Trophoblast cell (in vitro differentiated cells and primary cell): ENCODE results near the gene ASAP2.
A peak's percentile ranks its signal among the peaks of the same experiment; 100 is the strongest.

Experiments
- DNase-seq, 2 donors: peaks; one replicate each; pipeline ENCODE4 v3.0.0-alpha.2; 2016
- H2AFZ ChIP-seq: 2 replicates; pipeline ENCODE4 v1.6.1; 2013; ENCODE audit warnings: low read length, moderate library complexity, mild to moderate bottlenecking; ENCODE audit not compliant: insufficient read depth, poor library complexity
- H2AK5ac ChIP-seq: 2 replicates; pipeline ENCODE4 v1.6.1; 2013; ENCODE audit warnings: mild to moderate bottlenecking, low read length
- H2BK120ac ChIP-seq: 2 replicates; pipeline ENCODE4 v1.6.1; 2013; ENCODE audit warnings: low read length, mild to moderate bottlenecking, moderate library complexity; ENCODE audit not compliant: insufficient read depth, poor library complexity
- H2BK12ac ChIP-seq: 2 replicates; pipeline ENCODE4 v1.6.1; 2013; ENCODE audit warnings: mild to moderate bottlenecking, low read length, moderate library complexity
- H2BK5ac ChIP-seq: 2 replicates; pipeline ENCODE4 v1.6.1; 2013; ENCODE audit warnings: low read length, low read depth, moderate library complexity, mild to moderate bottlenecking; ENCODE audit not compliant: poor library complexity
- H3K14ac ChIP-seq: 2 replicates; pipeline ENCODE4 v1.6.1; 2013; ENCODE audit warnings: mild to moderate bottlenecking, low read length
- H3K18ac ChIP-seq: 2 replicates; pipeline ENCODE4 v1.6.1; 2013; ENCODE audit warnings: mild to moderate bottlenecking, low read length
- H3K23ac ChIP-seq: 2 replicates; pipeline ENCODE4 v1.6.1; 2013; ENCODE audit warnings: low read length
- H3K27ac ChIP-seq: 2 replicates; pipeline ENCODE4 v1.5.1; 2013; ENCODE audit warnings: low read depth, mild to moderate bottlenecking, inconsistent platforms, low read length, moderate library complexity
- H3K27me3 ChIP-seq: 2 replicates; pipeline ENCODE4 v1.6.1; 2013; ENCODE audit warnings: inconsistent platforms, mild to moderate bottlenecking, low read length, moderate library complexity; ENCODE audit not compliant: insufficient read depth
- H3K36me3 ChIP-seq, 2 experiments: 1 replicate in 1 of 2; 2 replicates in 1 of 2; pipeline ENCODE4 v1.6.1; 2013; ENCODE audit warnings: low read length in 2 of 2, mild to moderate bottlenecking in 2 of 2, moderate library complexity in 1 of 2; ENCODE audit not compliant: insufficient read depth in 2 of 2, control insufficient read depth in 1 of 2
- H3K4ac ChIP-seq: 2 replicates; pipeline ENCODE4 v1.6.1; 2013; ENCODE audit warnings: low read depth, mild to moderate bottlenecking, low read length, moderate library complexity
- H3K4me1 ChIP-seq, 2 experiments: 1 replicate in 1 of 2; 2 replicates in 1 of 2; pipeline ENCODE4 v1.6.1; 2013; ENCODE audit warnings: low read length in 2 of 2, mild to moderate bottlenecking in 2 of 2, moderate library complexity in 1 of 2; ENCODE audit not compliant: insufficient read depth in 2 of 2, control insufficient read depth in 1 of 2
- H3K4me2 ChIP-seq: 2 replicates; pipeline ENCODE4 v1.6.1; 2013; ENCODE audit warnings: inconsistent platforms, mild to moderate bottlenecking, low read length, moderate library complexity
- H3K4me3 ChIP-seq: 2 replicates; pipeline ENCODE4 v1.5.1; 2013; ENCODE audit warnings: mild to moderate bottlenecking, low read depth, low read length, inconsistent platforms
- H3K79me1 ChIP-seq: one replicate; pipeline ENCODE4 v1.6.1; 2013; ENCODE audit warnings: low read length
- H3K79me2 ChIP-seq: 2 replicates; pipeline ENCODE4 v1.6.1; 2013; ENCODE audit warnings: low read length, mild to moderate bottlenecking; ENCODE audit not compliant: control insufficient read depth, insufficient read depth, poor library complexity
- H3K9ac ChIP-seq: 2 replicates; pipeline ENCODE4 v1.6.1; 2013; ENCODE audit warnings: mild to moderate bottlenecking, low read length
- H3K9me3 ChIP-seq: 2 replicates; pipeline ENCODE4 v1.6.1; 2013; ENCODE audit warnings: low read depth, mild to moderate bottlenecking, control low read depth, inconsistent platforms, low read length; ENCODE audit not compliant: insufficient read depth
- H4K12ac ChIP-seq: 2 replicates; pipeline ENCODE4 v1.6.1; 2013; ENCODE audit warnings: low read depth, mild to moderate bottlenecking, low read length, moderate library complexity
- H4K8ac ChIP-seq: 2 replicates; pipeline ENCODE4 v1.6.1; 2013; ENCODE audit warnings: low read depth, mild to moderate bottlenecking, low read length, moderate library complexity
- H4K91ac ChIP-seq: one replicate; pipeline ENCODE4 v1.6.1; 2013; ENCODE audit warnings: low read depth, mild to moderate bottlenecking, low read length, moderate library complexity
- WGBS: extraction: QIAGEN DNeasy Blood & Tissue Kit; methylation state at CpG from one replicate; pipeline ENCODE4 v1.1.7; 2013; ENCODE audit warnings: missing lambda C conversion rate; ENCODE audit not compliant: insufficient read length, insufficient coverage; ENCODE audit errors: extremely low coverage; 5-methylcytosine and 5-hydroxymethylcytosine counted together

The ASAP2 gene

GRCh38 chr2:9219027-9219445, 12.4 kb downstream of the ASAP2 start:
- no peaks in the 10 kb centered on the region for H3K79me2 ChIP-seq
- H3K4ac ChIP-seq = no peak overlapping the region
- no peaks in the 10 kb centered on the region for H3K79me1 ChIP-seq
- no peak overlapping the region for H3K9ac ChIP-seq
- no peak overlapping the region for H3K4me2 ChIP-seq
- no peak overlapping the region for H3K4me3 ChIP-seq
- no peak for DNase-seq
- H3K4me1 ChIP-seq = peaks cover 2% of the 10 kb centered on the region in 2 experiments
- no peak overlapping the region for H4K91ac ChIP-seq
- H4K12ac ChIP-seq = no peak overlapping the region
- H2AK5ac ChIP-seq = no peak overlapping the region
- H3K36me3 ChIP-seq = peaks cover 0 to 5% of the 10 kb centered on the region in 2 experiments
- H2BK12ac ChIP-seq = no peak overlapping the region
- H3K23ac ChIP-seq = peak overlapping the region; percentile 8
- H3K27me3 ChIP-seq = no peaks in the 10 kb centered on the region
- H2BK120ac ChIP-seq = no peak overlapping the region
- H2AFZ ChIP-seq = no peak overlapping the region
- H3K27ac ChIP-seq = no peak overlapping the region
- no peak overlapping the region for H4K8ac ChIP-seq
- H3K9me3 ChIP-seq = no peaks in the 10 kb centered on the region
- H2BK5ac ChIP-seq = no peak overlapping the region
- no CpG with 5 or more reads among the region's 4 CpGs for WGBS
- H3K14ac ChIP-seq = no peak overlapping the region
- no peak overlapping the region for H3K18ac ChIP-seq

DNA sequence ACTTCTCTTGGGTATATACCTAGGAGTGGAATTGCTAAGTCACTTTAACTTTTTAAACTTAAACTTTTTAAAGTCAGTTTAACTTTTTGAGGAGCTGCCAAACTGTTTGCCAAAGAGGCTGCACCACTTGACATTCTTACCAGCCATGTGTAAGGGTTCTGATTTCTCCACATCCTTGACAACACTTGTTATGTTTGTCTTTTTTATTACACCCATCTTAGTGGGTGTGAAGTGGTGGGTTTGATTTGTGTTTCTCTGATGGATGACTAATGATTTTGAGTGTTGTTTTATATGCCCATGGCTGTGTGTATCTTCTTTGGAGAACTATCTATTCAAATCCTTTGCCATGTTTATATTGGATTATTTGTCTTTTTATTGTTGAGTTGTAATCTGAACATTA, 13.6 kb downstream of the ASAP2 start:
- H2BK120ac ChIP-seq = no peak overlapping the region
- no peak overlapping the region for H3K18ac ChIP-seq
- no peak overlapping the region for H3K27ac ChIP-seq
- H3K9me3 ChIP-seq = no peaks in the 10 kb centered on the region
- no peak overlapping the region for H3K4me2 ChIP-seq
- no peak overlapping the region for H2AK5ac ChIP-seq
- peaks cover 2% of the 10 kb centered on the region in 2 experiments for H3K4me1 ChIP-seq
- H3K36me3 ChIP-seq = peaks cover 0 to 5% of the 10 kb centered on the region in 2 experiments
- no peak overlapping the region for H3K14ac ChIP-seq
- no peak for DNase-seq
- no peak overlapping the region for H2BK5ac ChIP-seq
- no peak overlapping the region for H4K91ac ChIP-seq
- no peak overlapping the region for H3K9ac ChIP-seq
- H4K8ac ChIP-seq = no peak overlapping the region
- H3K23ac ChIP-seq = no peak overlapping the region
- H3K4me3 ChIP-seq = no peak overlapping the region
- H3K4ac ChIP-seq = no peak overlapping the region
- no peak overlapping the region for H2AFZ ChIP-seq
- H3K79me2 ChIP-seq = no peaks in the 10 kb centered on the region
- H3K79me1 ChIP-seq = no peaks in the 10 kb centered on the region
- no peak overlapping the region for H2BK12ac ChIP-seq
- no peak overlapping the region for H4K12ac ChIP-seq
- H3K27me3 ChIP-seq = no peaks in the 10 kb centered on the region

- Histone ChIP-seq H3K14ac (no peak overlapping the region), H3K27me3 (no peaks in the 10 kb centered on the region), H2BK5ac (no peak overlapping the region), H3K79me2 (no peaks in the 10 kb centered on the region), H3K27ac (no peak overlapping the region), H2AK5ac (no peak overlapping the region), H2BK120ac (no peak overlapping the region), H2BK12ac (no peak overlapping the region), H4K12ac (no peak overlapping the region), H3K18ac (no peak overlapping the region), H3K9ac (no peak overlapping the region), H3K23ac (no peak overlapping the region), H4K91ac (no peak overlapping the region), H3K4me3 (no peak overlapping the region), H3K36me3 (peaks cover 0 to 8% of the 10 kb centered on the region in 2 experiments), H3K4me1 (peaks cover 7 to 8% of the 10 kb centered on the region in 2 experiments), H2AFZ (no peak overlapping the region), H3K4ac (no peak overlapping the region), H4K8ac (no peak overlapping the region), H3K4me2 (no peak overlapping the region), H3K79me1 (no peaks in the 10 kb centered on the region), H3K9me3 (no peaks in the 10 kb centered on the region)
- WGBS = no CpG with 5 or more reads among the region's 1 CpG
- DNase-seq = no peak
These were observed 14.6 kb downstream of the ASAP2 start for GRCh38 chr2:9221223-9221622.

GRCh38 chr2:9222239-9222892, 15.8 kb downstream of the ASAP2 start:
- Histone ChIP-seq H3K79me2 (no peaks in the 10 kb centered on the region), H3K14ac (no peak overlapping the region), H4K91ac (no peak overlapping the region), H3K36me3 (peaks cover 0 to 7% of the 10 kb centered on the region in 2 experiments), H3K4ac (peak overlapping the region; percentile 38), H2BK12ac (no peak overlapping the region), H3K18ac (peak overlapping the region; percentile 33), H2AFZ (no peak overlapping the region), H2BK120ac (no peak overlapping the region), H3K23ac (no peak overlapping the region), H2BK5ac (no peak overlapping the region), H3K27ac (no peak overlapping the region), H4K8ac (no peak overlapping the region), H3K27me3 (no peaks in the 10 kb centered on the region), H3K79me1 (no peaks in the 10 kb centered on the region), H3K9me3 (no peaks in the 10 kb centered on the region), H3K9ac (no peak overlapping the region), H2AK5ac (no peak overlapping the region), H3K4me2 (no peak overlapping the region), H3K4me1 (peaks cover 15 to 17% of the 10 kb centered on the region in 2 experiments), H3K4me3 (no peak overlapping the region), H4K12ac (no peak overlapping the region)
- no peak for DNase-seq
- no CpG with 5 or more reads among the region's 9 CpGs for WGBS
